H9 (cell line): ENCODE results near the gene LNPK. TPM values are rescaled to one million over a fixed set of nuclear protein-coding genes. Genes with fewer than 3 reads are reported as not detected.

Source experiments
- DNase-seq: peaks from one replicate; pipeline ENCODE4 v3.0.0-alpha.2; 2017
- H2AFZ ChIP-seq: one replicate; pipeline ENCODE4 v1.6.1; 2013; ENCODE audit warnings: mild to moderate bottlenecking, low read length, control low read depth, moderate library complexity
- H2AK5ac ChIP-seq: 2 replicates; pipeline ENCODE4 v1.6.1; 2013; ENCODE audit warnings: low read length, control low read depth, mixed read lengths; ENCODE audit not compliant: insufficient read length
- H2BK120ac ChIP-seq: one replicate; pipeline ENCODE4 v1.6.1; 2013; ENCODE audit warnings: low read depth, mild to moderate bottlenecking, low read length, control low read depth, inconsistent platforms; ENCODE audit not compliant: poor library complexity, severe bottlenecking
- H2BK12ac ChIP-seq: 2 replicates; pipeline ENCODE4 v1.6.1; 2013; ENCODE audit warnings: low read length, control low read depth, mixed read lengths, low read depth; ENCODE audit not compliant: insufficient read length
- H2BK15ac ChIP-seq: 2 replicates; pipeline ENCODE4 v1.6.1; 2013; ENCODE audit warnings: low read depth, low read length, control low read depth
- H2BK20ac ChIP-seq: one replicate; pipeline ENCODE4 v1.6.1; 2013; ENCODE audit warnings: low read depth, mild to moderate bottlenecking, low read length, control low read depth, inconsistent platforms; ENCODE audit not compliant: poor library complexity, severe bottlenecking
- H2BK5ac ChIP-seq: 2 replicates; pipeline ENCODE4 v1.6.1; 2013; ENCODE audit warnings: low read length, control low read depth, mixed read lengths; ENCODE audit not compliant: insufficient read length
- H3K14ac ChIP-seq: 2 replicates; pipeline ENCODE4 v1.6.1; 2013; ENCODE audit warnings: low read length, control low read depth; ENCODE audit not compliant: insufficient read depth
- H3K18ac ChIP-seq: 2 replicates; pipeline ENCODE4 v1.6.1; 2013; ENCODE audit warnings: low read depth, mild to moderate bottlenecking, mixed read lengths, low read length, control low read depth; ENCODE audit not compliant: insufficient read length
- H3K23ac ChIP-seq: 2 replicates; pipeline ENCODE4 v1.6.1; 2013; ENCODE audit warnings: low read length, control low read depth, mixed read lengths, low read depth; ENCODE audit not compliant: insufficient read length
- H3K23me2 ChIP-seq: 2 replicates; pipeline ENCODE4 v1.6.1; 2013; ENCODE audit warnings: low read depth, mild to moderate bottlenecking, mixed read lengths, low read length, control low read depth; ENCODE audit not compliant: insufficient read length, poor library complexity, severe bottlenecking
- H3K27ac ChIP-seq: 2 replicates; pipeline ENCODE4 v1.5.1; 2013; ENCODE audit warnings: low read length, control low read depth, mixed read lengths, low read depth; ENCODE audit not compliant: insufficient read length
- H3K27me3 ChIP-seq: 2 replicates; pipeline ENCODE4 v1.6.1; 2013; ENCODE audit warnings: low read length, control low read depth, inconsistent platforms; ENCODE audit not compliant: insufficient read depth
- H3K4ac ChIP-seq: 2 replicates; pipeline ENCODE4 v1.6.1; 2013; ENCODE audit warnings: low read depth, mild to moderate bottlenecking, control low read depth, inconsistent platforms, low read length, moderate library complexity
- H3K4me1 ChIP-seq: 2 replicates; pipeline ENCODE4 v1.6.1; 2013; ENCODE audit warnings: low read length, control low read depth, inconsistent platforms; ENCODE audit not compliant: insufficient read depth
- H3K4me2 ChIP-seq: 2 replicates; pipeline ENCODE4 v1.6.1; 2013; ENCODE audit warnings: low read length, control low read depth, mixed read lengths; ENCODE audit not compliant: insufficient read length, insufficient read depth
- H3K56ac ChIP-seq: 2 replicates; pipeline ENCODE4 v1.6.1; 2013; ENCODE audit warnings: low read depth, mild to moderate bottlenecking, mixed read lengths, low read length, control low read depth; ENCODE audit not compliant: insufficient read length
- H3K79me1 ChIP-seq: 2 replicates; pipeline ENCODE4 v1.6.1; 2013; ENCODE audit warnings: low read depth, mild to moderate bottlenecking, moderate library complexity, low read length, control low read depth, inconsistent platforms; ENCODE audit not compliant: insufficient read depth, poor library complexity, severe bottlenecking
- H3K79me2 ChIP-seq: 2 replicates; pipeline ENCODE4 v1.6.1; 2013; ENCODE audit warnings: low read length, control low read depth, inconsistent platforms; ENCODE audit not compliant: insufficient read depth
- H3K9ac ChIP-seq: 2 replicates; pipeline ENCODE4 v1.6.1; 2013; ENCODE audit warnings: low read length, control low read depth, mixed read lengths; ENCODE audit not compliant: insufficient read length; ENCODE audit errors: extremely low read depth
- H3K9me3 ChIP-seq: one replicate; pipeline ENCODE4 v1.6.1; 2013; ENCODE audit warnings: low read depth, low read length, inconsistent platforms; ENCODE audit not compliant: control insufficient read depth
- H3T11ph ChIP-seq: one replicate; pipeline ENCODE4 v1.6.1; 2013; ENCODE audit warnings: mild to moderate bottlenecking, low read length, control low read depth, inconsistent platforms
- H4K20me1 ChIP-seq: one replicate; pipeline ENCODE4 v1.6.1; 2013; ENCODE audit not compliant: control insufficient read depth, insufficient read length, insufficient read depth
- H4K5ac ChIP-seq: 2 replicates; pipeline ENCODE4 v1.6.1; 2013; ENCODE audit warnings: low read depth, mild to moderate bottlenecking, mixed read lengths, low read length, control low read depth; ENCODE audit not compliant: insufficient read length
- H4K8ac ChIP-seq: replicated peaks from 2 replicates; pipeline ENCODE4 v1.6.1; 2013; ENCODE audit warnings: low read length, control low read depth, mixed read lengths, low read depth; ENCODE audit not compliant: insufficient read length
- H4K91ac ChIP-seq: 2 replicates; pipeline ENCODE4 v1.6.1; 2013; ENCODE audit warnings: low read depth, mild to moderate bottlenecking, moderate library complexity, mixed read lengths, low read length, control low read depth; ENCODE audit not compliant: insufficient read length
- H3K27ac Mint-ChIP-seq, 3 experiments: 2 replicates in 2 of 3; 3 replicates in 1 of 3; pipeline ENCODE4 v1.8.0; 2020 to 2021; ENCODE audit warnings: mixed read lengths in 3 of 3, mild to moderate bottlenecking in 1 of 3, moderate library complexity in 1 of 3
- H3K27me3 Mint-ChIP-seq: 2 replicates; pipeline ENCODE4 v1.8.0; 2021; ENCODE audit warnings: low read depth, mild to moderate bottlenecking, moderate library complexity, mixed read lengths
- H3K36me3 Mint-ChIP-seq, 3 experiments: 2 replicates in 2 of 3; 3 replicates in 1 of 3; pipeline ENCODE4 v1.8.0; 2020 to 2021; ENCODE audit warnings: low read depth in 3 of 3, mixed read lengths in 3 of 3; ENCODE audit not compliant: insufficient read depth in 1 of 3
- H3K4me1 Mint-ChIP-seq, 2 experiments: 2 replicates each; pipeline ENCODE4 v1.8.0; 2020; ENCODE audit warnings: mixed read lengths in 2 of 2
- H3K4me3 Mint-ChIP-seq, 2 experiments: 2 replicates in 1 of 2; 3 replicates in 1 of 2; pipeline ENCODE4 v1.8.0; 2020 to 2021; ENCODE audit warnings: mild to moderate bottlenecking in 2 of 2, mixed read lengths in 2 of 2, moderate library complexity in 1 of 2
- H3K9me3 Mint-ChIP-seq, 2 experiments: 2 replicates in 1 of 2; 3 replicates in 1 of 2; pipeline ENCODE4 v1.8.0; 2020; ENCODE audit warnings: mild to moderate bottlenecking in 2 of 2, mixed read lengths in 2 of 2, moderate library complexity in 1 of 2
- CTCF ChIP-seq: fragments of 200-600 bp; sonication (generic); conservative IDR thresholded peaks from 3 replicates; pipeline ENCODE4 v1.8.0; 2021; ENCODE audit warnings: antibody characterized with exemption, mild to moderate bottlenecking
- WGBS: extraction: QIAGEN DNeasy Blood & Tissue Kit; methylation state at CpG from one replicate; pipeline ENCODE4 v1.1.7; 2013; ENCODE audit warnings: missing lambda C conversion rate, low lambda C conversion rate, mixed read lengths; ENCODE audit not compliant: insufficient read length; ENCODE audit errors: extremely low coverage; 5-methylcytosine and 5-hydroxymethylcytosine counted together
- total RNA-seq: library from RNA; stranded (reverse); gene quantifications from 2 replicates; pipeline ENCODE4 v1.2.1, GENCODE V29; 2021

The LNPK gene
- total RNA-seq, 1 experiment from 2014 or later: 8.5 TPM

DNA sequence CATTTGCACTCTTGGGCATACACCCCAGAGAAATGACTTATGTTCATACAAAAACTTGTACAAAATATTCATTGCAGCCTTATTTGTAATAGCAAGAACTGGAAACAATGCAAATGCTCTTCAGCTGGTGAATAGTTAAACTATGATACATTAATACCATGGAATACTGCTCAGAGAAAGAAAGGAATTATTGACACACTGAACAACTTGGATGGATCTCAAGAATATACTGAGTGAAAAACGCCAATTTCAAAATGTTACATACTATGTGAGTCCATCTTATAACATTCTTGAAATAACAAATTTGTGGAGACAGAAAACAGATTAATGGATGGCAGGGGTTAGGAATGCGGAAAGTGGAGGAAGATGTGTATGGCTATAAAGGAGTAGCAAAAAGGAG, 17.2 kb downstream of the LNPK start:
- Mint-ChIP-seq H3K36me3 (no peaks in the 10 kb centered on the region; a peak in 2 of 7 replicates), H3K27ac (no peak overlapping the region), H3K4me3 (no peak overlapping the region), H3K9me3 (no peaks in the 10 kb centered on the region), H3K4me1 (peaks cover 16 to 28% of the 10 kb centered on the region in 2 experiments), H3K27me3 (no peaks in the 10 kb centered on the region)
- Histone ChIP-seq H3T11ph (no peak overlapping the region), H4K8ac (no peak overlapping the region), H4K20me1 (no peaks in the 10 kb centered on the region), H3K9me3 (no peaks in the 10 kb centered on the region), H2BK120ac (no peak overlapping the region), H3K23ac (no peak overlapping the region), H2BK20ac (no peak overlapping the region), H3K79me2 (no peaks in the 10 kb centered on the region), H4K91ac (no peak overlapping the region), H3K4me2 (no peak overlapping the region), H3K27me3 (no peaks in the 10 kb centered on the region), H2BK5ac (no peak overlapping the region), H3K4ac (no peak overlapping the region), H3K14ac (no peak overlapping the region), H3K23me2 (no peaks in the 10 kb centered on the region), H3K9ac (no peak overlapping the region), H4K5ac (no peak overlapping the region), H2BK12ac (no peak overlapping the region), H3K79me1 (no peaks in the 10 kb centered on the region), H3K27ac (no peak overlapping the region), H3K56ac (no peak overlapping the region), H2AK5ac (no peak overlapping the region), H3K4me1 (no peaks in the 10 kb centered on the region), H3K18ac (no peak overlapping the region), H2BK15ac (no peak overlapping the region), H2AFZ (no peak overlapping the region)
- no CpG with 5 or more reads among the region's 2 CpGs for WGBS
- no peak for DNase-seq
- no peak for TF ChIP-seq CTCF
